NCI-H1417 (cell line): ENCODE results near the gene KDM6A.
A peak's percentile ranks its signal among the peaks of the same experiment; 100 is the strongest.
"Not testable (repeated sequence)": the region's sequence is repeated elsewhere in the genome, so short reads cannot be mapped to it uniquely, and the experiment has no call there.

Experiments
- DNase-seq, 3 experiments: peaks; one replicate each; lab custom pipeline; 2025; lab: John Stamatoyannopoulos, UW

Gene KDM6A

DNA sequence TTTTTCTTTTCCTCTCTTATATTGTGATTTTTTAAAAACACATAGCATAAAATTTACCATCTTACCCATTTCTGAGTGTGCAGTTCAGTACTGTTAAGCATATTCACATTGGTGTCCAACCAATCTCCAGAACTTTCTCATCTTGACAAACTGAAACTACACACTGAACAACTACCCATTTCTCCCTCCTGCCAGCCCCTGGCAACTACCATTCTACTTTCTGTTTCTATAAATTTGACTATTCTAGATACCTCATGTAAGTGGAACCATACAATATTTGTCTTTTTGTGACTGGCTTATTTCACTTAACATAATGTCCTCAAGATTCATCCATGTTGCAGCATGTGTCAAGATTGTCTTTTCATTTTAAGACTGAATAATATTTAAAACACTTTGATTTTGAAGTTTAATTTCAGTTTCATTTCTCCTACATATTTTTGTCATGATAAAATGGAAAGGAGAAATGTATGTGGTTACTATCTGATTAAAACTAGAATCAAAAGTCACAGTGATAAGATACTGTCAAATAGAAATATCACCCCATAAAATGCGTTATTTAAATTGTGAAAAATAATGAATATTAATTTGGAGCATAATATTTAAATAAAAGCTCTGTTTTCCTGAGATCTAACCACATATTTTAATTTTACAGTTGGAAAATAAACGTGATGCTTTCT, 204.9 kb downstream of the KDM6A start:
- no peak for DNase-seq

DNA sequence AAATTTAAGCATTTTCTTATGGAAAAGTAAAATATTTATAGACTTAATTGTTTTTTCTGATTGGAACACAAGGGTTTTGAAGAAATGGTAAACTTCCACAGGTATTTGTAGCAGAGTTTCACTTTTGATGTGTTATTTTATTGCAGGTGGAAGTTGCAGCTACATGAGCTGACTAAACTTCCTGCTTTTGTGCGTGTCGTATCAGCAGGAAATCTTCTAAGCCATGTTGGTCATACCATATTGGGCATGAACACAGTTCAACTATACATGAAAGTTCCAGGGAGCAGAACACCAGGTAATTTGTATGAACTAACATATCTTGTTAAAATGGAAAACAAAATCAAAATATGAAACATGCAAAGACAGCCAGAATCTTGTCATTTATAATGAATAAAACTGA, 210.3 kb downstream of the KDM6A start:
- no peak for DNase-seq

DNA sequence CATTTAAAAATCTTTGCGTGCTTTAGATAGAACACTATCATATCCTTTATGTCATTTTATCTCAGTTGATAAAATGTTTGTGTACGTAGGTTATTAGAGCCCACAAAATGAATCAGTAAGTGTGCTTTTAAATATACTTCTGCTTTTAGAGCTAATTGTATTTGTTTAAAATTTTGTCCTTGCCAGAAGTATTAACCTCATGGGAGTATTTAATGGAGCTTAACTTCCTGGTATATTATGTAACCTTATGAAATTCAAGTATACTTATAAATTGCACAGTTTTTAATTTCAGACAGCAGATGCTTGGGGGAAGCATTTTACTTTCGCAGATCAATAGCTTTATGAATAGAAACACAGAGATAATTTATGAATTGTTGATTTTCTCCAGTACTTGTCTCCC, 237.5 kb downstream of the KDM6A start:
- DNase-seq: peak in 1 of 3 experiments; percentile 54

DNA sequence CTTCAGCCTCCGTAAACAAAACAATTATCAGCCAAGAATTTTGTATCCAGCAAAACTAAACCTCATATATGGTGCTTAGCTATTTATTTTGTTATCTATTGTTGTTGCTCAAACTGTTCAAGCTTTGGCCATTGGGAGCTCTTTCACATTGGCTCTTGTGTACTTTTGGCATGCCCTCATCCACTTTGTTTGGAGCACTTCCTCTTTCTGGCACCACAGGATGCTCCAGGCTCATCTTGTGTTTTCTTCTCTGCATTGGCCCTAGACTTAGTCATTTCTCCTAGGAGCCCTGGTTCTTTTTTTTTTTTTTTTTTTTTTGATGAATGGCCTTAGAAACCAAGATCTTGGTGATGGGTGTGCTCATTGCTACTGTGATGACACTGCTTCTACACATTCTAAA, 253.2 kb downstream of the KDM6A start:
- no peak for DNase-seq

DNA sequence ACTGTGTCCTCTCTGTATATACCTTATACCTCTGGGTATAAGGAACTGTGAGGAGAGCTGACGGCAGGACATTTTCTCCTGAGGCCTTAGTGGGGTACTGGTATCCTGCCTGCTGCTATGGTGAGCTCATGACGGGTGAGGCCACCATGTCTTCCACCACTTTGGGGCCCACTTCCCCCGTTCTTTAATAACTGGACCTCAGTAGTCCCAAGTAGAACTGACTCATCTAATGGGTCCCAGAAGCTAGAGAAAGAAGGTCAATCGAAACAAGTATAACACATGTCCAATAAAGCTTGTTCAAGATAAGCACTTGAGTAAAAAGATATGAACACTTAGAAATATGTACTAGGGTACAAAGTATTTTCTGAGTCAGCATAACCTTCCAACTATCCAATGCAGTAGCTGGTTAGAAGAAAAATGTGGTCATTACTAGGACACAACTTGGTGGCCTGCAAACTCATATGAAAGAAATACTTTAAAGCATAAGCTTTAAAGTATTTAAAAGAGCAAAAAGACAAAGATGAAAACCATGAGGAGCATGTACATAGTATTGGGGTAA, 256.0 kb downstream of the KDM6A start:
- DNase-seq: no peak

DNA sequence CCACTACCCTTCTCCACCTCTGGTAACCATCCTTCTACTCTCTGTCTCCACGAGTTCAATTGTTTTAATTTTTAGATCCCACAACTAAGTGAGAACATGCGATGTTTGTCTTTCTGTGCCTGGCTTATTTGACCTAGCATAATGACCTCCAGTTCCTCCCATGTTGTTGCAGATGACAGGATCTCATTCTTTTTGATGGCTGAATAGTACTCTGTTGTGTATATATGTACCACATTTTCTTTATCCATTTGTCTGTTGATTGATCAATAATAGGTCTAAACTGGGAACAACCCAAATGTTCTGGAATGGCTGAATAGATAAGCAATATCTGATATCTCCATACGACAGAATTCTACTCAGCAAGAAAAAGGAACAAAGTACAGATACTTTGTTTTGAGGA, 260.5 kb downstream of the KDM6A start:
- no peak for DNase-seq

DNA sequence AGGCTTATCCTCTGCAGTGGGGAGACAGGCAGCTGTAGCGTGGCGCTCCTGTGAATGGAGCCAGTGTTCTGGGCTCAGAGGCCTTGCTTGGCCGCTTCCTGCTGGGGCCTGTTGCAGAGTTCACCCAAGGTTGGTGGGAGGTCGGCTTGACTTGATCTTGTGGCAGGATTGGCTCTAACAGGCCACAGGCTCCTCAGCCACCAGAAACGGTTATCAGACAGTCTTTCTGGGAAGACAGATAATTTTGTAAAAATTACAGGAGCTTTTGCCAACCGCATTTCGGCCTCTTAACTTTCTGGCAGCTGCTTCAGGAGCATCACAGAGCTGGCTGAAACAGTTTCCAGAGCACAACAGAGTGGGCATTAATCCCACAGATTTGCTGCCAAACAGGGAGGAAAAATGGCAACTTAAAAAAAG, 261.3 kb downstream of the KDM6A start:
- no peak for DNase-seq

DNA sequence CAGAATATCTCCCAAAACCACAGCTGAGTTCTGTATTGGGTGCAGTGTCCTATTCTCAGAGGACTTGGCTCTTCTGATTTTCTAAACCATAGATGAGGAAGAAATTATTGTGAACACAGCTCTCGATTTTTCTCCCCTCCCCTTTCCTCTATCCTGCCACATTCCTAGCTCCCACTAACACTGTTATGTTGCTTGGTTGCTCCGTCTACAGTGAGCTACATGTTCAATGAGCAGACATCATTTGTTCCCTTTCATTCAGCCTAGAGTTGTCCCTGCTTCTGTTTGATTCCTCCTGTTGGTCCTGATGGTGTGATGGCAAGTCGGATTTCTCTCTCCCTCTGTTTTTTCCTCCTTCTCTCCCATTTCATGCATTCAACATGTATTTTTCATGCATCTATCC, 261.8 kb downstream of the KDM6A start:
- DNase-seq: no peak

DNA sequence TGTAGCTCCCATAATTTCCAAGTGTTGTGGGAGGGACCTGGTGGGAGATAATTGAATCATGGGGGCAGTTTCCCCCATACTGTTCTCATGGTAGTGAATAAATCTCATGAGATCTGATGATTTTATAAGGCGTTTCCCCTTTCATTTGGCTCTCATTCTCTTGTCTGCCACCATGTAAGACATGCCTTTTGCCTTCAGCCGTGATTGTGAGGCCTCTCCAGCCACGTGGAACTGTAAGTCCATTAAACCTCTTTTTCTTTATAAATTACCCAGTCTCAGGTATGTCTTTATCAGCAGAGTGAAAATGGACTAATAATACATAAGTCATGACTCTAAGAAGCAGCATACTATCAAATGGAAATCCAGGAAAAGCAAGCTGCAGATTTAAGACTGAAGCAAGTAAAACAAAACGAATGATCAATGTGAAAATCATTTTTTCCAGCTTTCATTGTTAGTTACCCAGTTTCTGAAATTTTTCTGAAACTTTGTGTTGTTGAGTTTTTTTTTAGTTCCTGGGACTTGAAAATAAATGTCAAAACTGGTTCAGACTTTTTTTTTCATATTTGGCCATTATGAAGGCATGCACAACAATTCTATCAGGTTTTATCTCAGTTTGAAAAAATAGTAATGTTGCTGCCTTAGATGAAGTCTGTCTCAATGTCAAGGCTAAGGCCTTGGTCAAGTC, 262.5 kb downstream of the KDM6A start:
- DNase-seq: not testable (repeated sequence)

DNA sequence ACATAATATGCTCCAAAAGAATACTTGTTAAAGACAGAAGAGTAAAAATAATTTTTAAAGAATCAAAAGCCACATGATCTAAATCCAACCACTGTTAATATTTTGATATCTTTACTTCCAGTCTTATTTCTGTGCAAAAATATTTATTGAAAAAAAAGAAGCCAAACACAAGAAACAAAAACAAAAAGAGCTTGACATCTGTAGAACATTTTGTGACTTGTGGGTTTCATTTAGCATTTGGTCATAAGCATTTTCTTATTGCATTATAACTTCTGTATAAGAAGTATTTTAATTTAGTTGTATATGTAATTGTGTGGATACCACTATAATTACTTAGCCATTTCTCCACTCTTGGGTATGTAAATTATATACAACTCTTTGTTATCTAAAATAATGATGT, 264.5 kb downstream of the KDM6A start:
- DNase-seq: peak in 1 of 3 experiments; percentile 43

DNA sequence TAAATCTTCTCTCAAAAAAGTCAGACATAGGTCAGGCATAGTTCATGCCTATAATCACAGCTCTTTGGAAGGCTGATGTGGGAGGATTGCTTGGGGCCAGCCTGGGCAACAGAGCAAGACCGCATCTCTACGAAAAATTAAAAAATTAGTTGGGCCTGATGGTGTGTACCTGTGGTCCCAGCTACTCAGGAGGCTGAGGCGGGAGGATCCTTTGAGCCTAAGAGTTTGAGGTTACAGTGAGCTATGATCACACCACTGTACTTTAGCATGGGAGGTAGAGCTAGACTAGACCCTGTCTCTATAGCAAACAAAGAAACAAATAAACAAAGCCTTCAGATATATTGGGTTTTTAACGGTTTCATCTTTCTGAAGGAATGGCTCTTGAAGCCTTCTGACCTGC, 265.5 kb downstream of the KDM6A start:
- no peak for DNase-seq

DNA sequence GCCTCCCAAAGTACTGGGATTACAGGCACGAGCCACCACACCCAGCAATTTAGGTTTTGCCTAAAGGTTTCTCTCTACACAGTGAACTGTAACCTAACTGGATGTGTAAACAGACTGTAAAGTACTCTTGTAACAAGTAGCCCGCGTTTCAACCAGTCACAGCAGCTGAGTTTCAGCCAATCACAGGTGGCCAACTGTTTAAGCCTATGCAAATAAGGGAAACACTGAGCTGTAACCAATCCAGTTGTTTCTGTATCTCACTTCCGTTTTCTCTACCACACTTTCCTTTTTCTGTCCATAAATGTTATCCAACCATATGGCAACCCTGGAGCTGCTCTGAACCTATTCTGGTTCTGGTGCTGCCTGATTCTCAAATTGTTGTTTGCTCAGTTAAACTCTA, 267.8 kb downstream of the KDM6A start:
- no peak for DNase-seq

DNA sequence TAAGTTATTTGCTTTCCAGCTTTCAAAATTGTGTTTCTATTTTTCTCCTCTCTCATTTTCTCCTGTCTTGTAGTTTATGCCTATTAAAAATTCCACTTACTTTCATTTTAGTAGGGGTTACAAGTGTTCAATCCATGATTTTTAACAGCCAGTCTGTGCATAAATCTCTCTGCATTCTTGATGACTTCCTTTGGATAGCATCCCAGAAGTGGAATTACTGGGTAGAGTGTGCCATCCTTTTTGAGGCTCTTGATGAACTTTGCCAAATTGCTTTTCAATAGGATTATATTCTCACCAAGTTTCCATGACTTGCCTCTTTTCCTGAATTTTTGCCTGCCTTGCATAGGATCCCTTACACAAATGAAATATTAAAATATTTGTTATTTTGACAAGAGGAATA, 269.2 kb downstream of the KDM6A start:
- DNase-seq: no peak

DNA sequence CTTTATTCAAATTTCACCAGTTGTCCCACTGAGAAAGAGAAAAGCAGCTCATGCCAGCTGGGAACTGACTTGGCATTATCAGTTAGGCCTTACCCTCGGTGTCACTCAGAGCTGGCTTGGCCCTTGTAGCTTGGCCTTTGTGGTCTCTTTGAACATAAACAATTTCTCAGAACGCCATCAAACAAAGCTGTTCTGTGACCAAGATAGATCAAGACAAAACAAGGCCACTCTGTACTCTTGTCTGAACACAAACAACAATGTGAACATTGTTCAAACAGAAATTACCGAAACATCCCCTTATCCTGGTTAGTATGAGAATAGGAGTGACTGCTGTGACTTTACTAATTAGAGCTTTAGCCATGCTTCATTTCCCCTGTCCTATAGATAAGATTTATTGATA, 270.5 kb downstream of the KDM6A start:
- no peak for DNase-seq

DNA sequence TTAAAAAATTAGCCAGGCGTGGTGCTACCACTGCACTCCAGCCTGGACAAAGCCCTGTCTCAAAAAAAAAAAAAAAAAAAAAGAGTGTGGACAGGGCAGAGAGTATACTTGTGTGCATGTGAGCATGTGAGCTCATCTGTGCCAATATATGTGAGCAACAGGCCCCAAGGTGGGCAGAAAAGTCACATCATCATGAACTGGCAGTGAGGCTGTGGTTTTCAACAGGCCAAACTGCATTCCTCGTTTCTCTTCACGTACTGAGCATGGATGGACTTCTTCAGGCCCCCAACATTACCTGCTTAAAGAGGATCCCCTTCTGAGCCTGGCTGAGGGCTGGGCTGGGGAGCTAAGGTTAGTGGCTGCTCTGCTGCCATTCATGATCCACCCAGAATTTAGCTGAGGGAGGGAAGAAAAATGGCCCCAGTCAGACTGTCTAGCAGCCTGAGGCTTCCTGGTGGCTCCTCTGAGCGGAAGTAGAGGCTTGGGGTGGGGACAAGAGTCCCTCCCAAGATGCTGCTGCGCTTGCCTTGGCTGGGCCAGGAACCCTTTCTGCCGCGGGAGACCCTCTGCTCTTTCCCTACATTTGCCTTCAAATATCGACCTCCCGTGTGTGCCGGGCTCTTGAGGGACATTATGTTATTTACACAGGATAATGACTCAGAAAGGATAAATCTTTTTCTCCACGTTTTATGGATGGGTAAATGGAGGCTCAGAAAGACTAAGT, 272.7 kb downstream of the KDM6A start:
- DNase-seq: no peak

DNA sequence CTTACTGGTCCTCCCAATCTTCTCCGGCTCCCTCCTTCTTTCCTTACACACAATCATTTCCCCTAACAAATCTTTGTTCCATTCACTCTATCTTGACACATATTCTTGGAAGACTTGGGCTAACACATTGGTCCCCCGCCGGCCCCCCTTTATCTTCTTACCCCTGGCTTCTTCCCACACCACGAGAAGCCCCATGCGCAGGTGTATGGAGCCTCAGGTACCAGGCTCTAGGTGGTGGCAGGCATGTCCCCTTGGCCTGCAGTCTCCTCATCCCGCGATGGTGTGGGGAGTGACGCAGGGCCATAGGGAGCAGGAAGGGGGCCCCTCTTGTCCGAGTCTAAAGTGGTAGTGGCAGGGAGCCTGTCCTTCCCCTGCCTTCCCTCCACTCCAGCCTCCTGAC, 277.8 kb downstream of the KDM6A start:
- no peak for DNase-seq

DNA sequence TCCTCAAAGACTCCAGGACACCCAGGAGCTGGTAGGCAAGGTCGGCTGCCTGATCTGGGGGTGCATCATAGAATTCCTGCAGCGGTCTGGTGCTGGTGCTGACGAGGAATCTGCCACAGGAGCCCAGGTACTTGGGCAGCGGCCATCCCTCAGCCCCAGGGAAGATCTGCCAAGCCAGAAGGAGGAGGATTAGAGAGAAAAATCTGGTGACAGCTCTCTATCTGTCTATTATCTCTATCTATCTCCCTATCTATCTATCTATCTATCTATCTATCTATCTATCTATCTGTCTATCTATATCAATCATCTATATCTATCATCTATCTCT, 281.0 kb downstream of the KDM6A start:
- DNase-seq: no peak

DNA sequence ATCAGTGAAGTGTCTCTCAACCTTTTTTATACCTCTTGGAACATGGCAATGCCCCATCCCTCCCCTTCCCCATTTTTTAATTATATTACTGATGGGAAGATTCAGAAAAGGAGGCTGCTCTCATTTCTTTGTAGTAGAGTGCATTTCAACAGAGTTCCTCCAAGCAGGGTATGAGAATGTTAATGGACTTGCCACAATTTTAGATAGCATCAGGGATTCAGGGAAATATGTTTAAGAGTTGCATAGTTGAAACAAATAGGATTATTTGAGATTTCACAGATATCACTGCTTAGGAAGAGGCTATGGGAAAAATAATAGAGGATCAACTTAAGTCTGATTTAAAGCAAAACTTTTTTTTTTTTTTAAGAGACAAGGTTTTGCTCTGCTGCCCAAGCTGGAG, 281.5 kb downstream of the KDM6A start:
- DNase-seq: no peak

DNA sequence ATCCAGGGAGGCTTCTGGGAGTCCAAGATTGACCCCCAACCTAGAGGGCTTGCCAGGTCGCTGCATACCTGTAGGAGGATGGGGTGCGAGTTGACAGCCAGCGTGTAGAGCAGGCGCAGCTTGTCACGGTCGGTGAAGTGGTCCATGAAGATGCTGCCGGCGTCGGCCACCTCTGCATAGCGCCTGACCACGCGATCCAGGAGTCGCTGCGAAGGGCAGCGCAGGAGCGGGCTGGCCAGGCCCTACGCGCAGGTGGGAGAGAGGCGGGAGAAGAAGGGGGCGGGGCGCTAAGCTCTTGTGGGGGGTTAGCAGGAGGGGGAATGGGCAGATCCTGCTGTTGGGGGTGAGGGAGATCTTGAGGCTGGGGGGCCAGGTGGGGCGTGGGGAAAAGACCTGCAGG, 284.7 kb downstream of the KDM6A start:
- DNase-seq: no peak
